ENCODE results near the gene TMEM86B.

Gene TMEM86B, protein sequence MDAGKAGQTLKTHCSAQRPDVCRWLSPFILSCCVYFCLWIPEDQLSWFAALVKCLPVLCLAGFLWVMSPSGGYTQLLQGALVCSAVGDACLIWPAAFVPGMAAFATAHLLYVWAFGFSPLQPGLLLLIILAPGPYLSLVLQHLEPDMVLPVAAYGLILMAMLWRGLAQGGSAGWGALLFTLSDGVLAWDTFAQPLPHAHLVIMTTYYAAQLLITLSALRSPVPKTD

DNA sequence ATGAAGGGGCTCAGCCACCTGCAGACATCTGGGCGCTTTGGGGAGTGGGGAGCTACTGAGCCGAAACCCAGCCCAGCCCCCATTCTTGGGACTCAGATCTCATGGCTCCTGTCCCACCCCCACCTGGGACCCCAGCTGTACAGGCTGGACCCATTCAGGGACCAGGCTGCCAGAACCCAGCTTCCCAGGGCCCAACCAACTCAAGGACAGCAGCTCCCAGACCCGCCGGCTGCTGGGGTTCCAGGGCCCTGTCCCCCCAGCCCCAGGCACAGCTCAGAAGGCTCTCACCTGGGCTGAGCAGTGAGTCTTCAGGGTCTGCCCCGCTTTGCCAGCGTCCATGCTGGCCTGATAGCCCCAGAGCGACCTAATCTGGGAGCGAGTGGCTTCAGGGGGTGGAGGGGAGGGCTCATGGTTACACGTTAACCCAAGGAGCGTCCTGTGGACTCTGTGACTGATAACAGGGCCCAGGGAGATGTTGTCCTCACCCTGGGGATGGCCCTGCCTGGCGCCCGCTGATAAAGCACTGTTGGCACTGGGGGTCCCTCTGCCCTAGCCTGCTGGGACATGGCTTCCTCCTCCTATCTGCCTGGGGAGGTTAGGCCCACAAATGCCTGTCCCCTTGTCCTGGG lies at the start of gene TMEM86B:
Gene TMEM86B, minus strand, starts transcription at position 361 of the 629 bp plus-strand sequence. Its CDS starts 22 bp downstream, at position 339.
- no peak for DNase-seq (ENCODE audit: low read depth in 2 of 2)

DNA sequence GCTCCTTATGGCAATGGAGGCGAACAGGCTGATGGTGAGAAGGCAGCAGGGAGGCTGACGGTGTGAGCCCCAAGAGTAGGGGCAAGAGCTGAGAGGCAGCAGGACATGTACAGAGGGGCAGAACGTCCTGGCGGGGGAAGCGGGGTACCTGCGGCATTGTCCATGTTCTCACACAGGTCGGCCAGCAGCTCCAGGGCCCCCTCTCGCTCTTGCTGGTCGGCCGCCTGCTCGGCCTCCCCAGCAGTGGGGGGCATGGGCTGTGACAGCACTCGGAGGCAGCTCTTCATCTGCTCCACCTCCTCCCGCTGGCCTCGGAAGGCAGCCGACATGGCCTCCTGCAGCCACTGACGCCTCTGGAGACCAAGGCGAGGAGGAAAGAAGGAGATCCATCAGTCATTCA lies 48.9 kb upstream of the TMEM86B start:
- no peak for DNase-seq (ENCODE audit: low read depth in 2 of 2)

DNA sequence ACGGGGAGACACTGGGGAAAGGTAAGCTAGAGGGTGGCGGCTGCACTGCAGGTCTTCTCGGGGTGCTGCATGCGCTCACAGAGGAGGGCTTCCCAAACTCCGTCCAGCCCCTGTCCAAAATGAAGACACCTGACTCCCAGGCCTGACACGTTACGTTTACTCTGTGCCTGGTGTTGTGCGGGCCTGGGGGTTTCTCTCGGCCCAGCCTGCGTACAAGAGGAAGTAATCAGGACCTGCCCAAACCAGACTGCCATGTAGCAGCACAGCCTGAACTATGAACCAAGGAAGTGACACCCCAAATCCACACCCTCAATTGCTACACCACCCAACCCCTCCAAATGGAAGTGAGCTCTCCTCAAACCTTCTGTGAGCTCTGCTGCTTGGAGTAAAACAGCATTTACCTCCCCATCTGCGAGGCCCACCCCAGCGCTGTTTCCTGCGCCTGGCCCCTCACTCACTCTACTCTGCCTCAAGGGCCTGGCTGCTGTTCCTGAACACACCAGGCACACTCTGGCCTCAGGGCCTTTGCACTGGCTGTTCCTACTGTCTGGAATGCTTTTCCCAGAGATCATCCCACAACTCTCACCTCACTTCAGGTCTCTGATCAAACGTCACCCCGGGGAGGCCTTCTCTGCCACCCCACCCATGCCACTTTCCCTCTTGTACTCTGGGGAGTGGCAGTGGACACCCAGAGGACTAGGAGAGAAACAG lies 48.3 kb upstream of the TMEM86B start:
- no peak for DNase-seq (ENCODE audit: low read depth in 2 of 2)

DNA sequence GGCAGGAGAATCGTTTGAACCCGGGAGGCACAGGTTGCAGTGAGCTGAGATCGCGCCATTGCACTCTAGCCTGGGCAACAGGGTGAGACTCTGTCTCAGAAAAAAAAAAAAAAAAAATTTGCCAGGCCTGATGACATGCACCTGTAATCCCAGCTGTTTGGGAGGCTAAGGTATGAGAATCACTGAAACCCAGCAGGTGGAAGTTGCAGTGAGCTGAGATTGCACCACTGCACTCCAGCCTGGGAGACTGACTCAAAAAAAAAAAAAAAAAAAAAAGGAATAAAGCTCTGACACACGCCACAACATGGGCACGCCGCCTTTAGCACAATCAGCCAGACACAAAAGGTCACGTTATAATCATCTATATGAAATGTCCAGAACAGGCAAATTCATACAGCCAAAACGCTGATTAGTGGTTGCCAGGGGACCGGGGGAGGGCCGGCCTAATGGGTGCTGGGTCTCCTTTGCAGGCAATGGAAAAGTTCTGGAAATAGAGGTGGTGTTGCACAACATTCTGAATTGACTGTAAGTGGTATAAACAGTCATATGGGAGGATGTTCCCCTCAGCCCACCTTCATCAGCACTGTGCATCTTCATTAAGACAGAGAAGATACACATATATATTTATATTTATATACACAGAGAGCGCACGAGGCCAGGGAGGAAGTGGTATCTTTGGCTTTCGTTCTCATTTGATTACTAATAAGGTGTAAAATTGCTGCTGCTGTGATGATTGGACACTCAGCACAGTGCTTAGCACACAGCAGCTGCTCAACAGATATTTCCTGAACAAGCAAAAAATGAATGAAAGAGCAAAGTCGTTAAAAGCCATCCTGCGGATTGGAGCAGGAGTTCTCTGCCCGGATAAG lies 47.5 kb upstream of the TMEM86B start:
- DNase-seq (ENCODE audit: low read depth in 2 of 2), result no peak

DNA sequence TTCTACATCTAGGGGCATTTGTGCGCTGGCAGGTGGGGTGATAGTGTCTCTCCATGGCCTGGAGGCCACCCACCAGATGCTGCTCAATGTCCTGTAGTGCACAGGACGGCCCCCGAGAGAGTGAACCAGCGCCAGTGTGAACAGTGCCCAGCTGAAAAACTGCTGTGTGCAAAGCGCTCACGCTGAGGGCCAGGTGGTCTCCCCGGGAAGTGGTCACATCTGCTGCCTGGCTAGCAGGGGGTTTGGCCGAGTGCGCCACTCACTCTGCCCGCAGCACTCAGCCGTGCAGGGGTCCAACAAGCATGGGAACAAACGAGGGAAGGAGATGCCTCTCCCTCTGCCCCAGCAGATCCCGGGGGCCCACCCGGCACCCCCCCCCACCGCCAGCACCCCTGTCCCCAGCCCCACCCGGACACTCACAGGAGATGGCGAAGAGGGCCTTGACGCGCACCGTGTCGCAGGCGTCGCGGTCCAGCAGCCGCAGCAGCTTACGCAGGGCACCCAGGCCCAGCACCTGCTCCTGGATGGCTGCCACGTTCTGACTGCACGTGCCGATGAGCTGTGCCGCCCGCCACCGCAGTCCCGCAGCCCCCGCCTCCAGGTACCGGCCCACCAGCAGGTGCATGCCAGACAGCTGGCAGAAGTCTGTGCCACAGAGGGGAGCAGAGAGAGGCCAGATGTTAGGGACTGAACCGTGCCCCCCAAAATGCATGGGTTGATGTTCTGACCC lies 45.6 kb upstream of the TMEM86B start:
- no peak for DNase-seq (ENCODE audit: low read depth in 2 of 2)

DNA sequence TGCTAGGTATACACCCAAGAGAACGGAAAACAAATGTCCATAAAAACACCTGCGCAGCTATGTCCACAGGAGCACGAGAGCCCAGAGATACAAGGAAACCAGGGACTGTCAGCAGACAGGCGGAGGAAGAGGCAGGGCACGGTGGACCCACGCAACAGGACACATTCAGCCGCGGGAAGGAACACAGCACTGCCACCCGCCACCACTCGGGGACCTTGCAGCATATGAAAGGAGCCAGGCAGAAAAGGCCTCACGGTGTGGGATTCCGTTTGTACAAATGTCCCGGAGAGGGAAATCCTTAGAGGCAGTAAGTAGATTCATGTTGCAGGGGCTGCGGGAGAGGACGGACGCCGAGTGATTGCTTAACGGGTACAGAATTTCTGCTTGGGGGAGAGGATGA lies 43.6 kb upstream of the TMEM86B start:
- no peak for DNase-seq (ENCODE audit: low read depth in 2 of 2)

DNA sequence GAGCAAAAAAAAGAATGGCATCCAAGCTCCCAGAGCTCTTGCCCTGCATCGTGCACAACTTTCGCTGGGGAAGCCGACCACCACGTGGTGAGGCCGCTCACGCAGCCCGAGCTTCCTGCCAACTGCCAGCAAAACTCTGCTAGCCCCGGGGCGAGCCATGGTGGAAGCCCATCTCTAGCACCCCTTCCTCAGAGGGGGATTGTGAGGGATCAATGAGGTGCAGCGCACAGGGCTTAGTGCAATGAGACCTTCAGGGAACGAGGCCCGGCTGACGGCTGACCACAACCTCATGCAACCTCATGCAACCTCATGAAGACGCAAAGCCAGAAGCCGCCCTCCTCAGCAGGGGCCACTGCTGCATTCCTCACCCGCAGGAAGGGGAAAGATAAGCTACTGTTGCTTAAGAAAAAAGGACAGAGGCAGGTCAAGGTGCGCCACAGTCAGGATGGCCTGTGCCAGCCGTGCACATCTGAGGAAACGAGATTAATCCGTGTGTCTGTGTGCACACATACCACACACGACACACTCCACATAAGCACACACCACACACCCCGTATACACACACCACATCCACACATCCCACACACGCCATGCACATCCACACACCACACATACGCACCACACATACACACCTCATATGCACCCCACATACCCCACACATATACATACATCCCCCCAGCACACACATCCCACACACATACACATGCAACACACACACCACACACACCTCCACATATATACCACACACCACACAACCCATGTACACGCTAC lies 41.8 kb upstream of the TMEM86B start:
- no peak for DNase-seq (ENCODE audit: low read depth in 2 of 2)

DNA sequence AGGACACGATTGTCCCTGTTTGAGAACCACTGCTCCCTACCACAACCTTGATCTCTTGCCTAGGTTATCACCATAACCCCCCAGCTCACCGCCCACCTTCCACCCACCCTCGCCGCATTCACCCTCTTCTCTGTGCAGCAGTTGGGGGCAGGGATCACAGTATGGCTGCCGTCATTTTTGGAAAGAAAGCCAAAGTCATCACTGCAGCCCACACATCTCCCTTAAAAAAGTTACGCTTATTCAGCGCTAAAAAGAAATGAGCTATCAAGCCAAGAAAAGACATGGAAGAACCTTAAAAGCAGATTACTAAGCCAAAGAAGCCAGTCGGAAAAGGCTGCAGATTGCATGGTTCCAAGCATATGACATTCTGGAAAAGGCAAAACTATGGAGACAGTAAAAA lies 40.7 kb upstream of the TMEM86B start:
- no peak for DNase-seq (ENCODE audit: low read depth in 2 of 2)

DNA sequence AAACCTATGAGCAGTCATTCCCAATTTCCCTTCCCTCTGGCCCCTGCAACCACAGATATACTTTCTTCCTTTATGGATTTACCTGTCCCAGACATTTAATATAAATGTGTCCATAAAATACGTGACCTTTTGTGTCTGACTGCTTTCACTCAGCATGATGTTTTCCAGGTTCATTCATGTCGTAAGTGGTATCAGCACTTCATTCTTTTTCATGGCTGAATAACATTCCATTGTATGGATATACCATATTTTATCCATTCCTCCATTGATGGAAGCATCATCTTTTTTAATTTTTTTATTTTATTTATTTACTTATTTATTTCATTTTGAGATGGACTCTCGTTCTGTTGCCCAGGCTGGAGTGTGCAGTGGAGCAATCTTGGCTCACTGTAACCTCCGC lies 38.3 kb upstream of the TMEM86B start:
- DNase-seq (ENCODE audit: low read depth in 2 of 2), result no peak

DNA sequence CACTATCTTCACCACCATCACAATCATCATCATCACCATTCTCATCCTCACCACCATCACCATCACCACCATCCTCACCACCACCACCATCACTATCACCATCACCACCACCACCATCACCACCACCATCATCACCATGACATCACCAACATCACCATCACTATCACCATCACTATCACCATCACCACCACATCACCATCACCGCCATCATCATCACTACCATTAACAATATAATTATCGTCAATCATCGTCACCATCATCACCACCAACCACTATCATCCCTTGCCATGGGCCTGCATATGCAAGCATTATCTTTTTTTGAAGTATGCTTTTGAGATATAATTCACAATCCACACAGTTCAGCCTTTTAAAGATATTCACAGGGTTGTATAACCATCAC lies 37.8 kb upstream of the TMEM86B start:
- no peak for DNase-seq (ENCODE audit: low read depth in 2 of 2)

DNA sequence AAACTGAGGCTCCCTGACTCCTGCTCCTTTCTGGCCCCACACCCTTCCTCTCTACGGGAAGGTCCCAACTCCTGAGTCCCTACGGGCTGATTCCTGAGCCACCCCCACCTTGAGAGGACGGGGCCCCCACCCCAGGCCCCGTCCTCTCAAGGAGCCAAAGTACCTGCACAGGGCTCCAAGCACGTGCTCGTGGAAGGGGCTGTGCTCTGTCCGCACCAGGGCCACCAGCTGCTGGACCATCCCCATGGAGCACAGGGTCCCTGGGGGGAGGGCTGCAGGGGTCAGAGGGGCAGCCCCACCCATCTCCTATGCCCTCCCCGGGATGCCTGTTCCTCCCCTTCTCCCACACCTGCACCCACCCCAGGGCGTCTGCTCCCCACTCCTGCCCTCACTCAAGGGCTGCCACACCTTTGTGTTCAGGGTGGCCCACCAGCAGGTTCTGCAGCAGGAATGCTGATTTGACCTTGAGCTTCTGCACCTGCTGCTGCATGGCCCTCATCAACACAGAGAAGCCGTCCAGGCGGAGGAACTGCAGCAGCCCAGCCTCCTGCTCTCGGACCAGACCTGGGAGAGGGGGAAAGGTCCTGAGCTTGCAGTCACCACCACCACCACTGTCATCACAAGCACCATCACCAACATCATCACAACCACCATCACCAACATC lies 37.3 kb upstream of the TMEM86B start:
- no peak for DNase-seq (ENCODE audit: low read depth in 2 of 2)

DNA sequence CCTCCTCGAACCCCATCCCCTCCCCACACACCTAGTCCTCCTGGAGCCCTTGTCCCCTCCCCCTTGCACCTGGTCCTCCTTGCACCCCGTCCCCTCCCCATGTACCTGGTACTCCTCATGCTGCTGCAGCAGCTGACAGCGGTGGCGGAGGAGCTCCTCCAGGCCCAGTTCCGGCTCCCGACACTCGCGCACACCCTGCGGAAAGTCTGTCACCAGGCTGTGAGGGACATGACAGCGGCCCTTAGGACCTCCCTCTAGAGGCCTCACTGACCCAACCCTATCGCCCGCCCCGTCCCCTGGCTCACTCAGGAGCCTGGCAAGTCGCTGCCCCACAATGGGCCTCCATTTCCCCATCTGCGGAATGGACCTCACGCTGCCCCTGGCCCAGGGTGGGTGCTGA lies 36.6 kb upstream of the TMEM86B start:
- no peak for DNase-seq (ENCODE audit: low read depth in 2 of 2)

DNA sequence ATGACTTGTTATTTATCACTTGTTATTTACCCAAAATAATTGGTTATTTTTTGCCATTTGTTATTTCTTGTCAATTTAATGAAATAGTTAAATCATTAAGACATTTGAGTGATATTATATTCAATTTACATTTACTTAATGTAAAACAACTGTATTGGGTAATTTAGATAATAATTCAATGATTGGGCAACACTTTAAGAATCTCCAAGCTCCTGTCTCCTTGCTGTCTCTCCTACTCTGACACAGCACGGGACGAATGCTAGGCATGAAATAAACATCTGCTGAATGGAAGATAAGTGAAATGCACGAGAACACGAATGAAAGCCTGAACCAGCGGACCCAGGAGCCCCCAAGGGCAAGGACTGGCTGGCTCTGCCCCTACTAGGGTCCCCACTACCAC lies 36.0 kb upstream of the TMEM86B start:
- no peak for DNase-seq (ENCODE audit: low read depth in 2 of 2)

DNA sequence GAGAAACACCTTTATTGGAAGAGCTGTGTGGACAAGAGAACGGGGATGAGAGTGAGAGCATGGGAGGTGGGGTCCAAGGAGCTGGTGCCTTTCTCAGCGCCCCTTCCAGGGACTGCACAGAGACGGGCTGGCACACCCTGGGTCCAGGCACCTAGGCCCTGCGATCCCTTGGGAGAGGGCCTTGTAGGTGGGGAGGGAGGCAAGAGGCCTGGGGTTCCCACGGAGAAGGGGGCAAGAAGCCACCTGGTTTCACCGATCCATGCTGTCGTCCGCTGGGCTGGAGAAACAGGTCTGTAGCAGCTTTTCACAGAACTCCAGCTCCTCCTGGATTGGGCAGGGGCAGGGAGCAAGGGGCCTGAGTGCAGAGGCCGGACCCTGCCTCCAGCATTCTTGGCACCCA lies 33.8 kb upstream of the TMEM86B start:
- no peak for DNase-seq (ENCODE audit: low read depth in 2 of 2)

DNA sequence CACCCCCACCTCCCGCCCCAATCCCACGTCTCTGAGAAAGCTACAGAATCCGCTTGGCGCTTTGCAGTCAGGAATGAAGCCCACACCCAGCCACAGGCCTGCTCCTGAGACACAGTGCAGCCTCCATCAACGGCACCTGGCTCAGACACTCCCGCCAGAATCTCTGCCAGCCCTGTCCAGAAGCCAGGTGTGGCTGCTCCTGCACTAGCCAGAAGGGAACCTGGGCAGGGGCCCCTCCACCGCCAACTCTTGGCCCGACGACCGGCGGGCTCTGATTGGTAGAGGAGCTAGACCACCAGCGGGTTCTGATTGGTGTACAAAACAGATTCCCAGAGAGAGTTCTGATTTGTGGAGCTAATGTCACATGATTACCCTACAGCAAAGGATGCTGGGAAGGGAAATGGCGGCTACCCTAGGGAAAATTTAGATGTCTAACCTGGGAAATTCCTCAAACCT lies 33.1 kb upstream of the TMEM86B start:
- DNase-seq (ENCODE audit: low read depth in 2 of 2), result no peak

DNA sequence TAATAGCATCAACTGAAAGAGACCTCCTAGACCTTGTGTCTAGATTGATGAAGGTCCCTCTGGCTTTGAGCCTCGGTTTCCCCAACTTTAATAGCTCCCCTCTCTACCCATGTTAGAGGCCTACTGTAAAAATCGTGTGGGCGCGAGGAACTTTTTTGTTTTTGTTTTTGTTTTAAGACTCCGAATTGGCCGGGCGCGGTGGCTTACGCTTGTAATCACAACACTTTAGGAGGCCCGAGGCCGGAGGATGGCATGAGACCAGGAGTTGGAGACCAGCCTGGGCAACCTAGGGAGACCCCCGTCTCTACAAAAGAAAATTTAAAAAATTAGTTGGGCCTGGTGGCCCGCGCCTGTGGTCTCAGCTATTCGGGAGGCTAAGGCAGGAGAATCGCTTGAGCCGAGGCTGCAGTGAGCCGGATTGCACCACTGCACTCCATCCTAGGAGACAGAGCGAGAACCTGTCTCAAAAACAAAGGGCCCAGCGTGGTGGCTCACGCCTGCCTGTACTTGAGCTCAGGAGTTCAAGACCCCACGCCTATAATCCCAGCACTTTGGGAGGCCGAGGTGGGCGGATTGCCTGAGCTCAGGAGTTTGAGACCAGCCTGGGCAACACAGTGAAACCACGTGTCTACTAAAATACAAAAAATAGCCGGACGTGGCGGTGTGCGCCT lies 31.1 kb upstream of the TMEM86B start:
- DNase-seq (ENCODE audit: low read depth in 2 of 2), result no peak

DNA sequence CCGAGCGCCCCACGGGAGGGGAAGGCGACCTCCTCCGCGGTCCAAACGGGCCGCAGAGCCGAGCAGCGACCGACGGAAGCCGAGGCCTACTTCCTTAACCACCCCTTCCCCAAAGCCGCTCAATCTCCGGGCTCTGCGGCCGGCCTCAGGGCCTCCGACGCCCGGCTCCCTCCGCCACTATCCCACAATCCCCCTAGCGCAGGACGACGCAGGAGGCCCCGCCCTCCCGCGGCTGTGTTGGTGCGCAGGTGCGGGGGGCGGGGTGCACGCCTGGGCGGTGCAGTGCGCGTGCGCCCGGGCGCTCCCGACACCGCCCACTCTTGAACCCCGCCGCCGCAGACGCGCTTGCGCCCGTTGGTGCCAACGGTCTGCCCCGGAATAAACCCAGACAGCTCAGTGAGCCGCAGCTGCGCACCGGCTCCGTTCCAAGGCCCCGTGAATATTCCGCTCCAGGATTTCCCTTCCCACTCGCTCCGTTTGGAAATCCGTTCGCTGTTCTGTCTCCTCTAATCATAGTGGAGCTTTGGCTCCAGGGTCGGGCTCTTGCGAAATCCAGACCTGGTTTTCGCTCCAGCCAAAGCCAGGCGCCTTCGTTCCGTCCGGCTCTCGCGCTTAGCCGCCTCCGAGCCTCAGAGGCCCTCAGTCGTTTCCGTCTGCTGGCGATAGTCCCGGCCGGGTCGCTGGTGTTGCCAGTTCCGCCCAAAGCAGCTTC lies 30.4 kb upstream of the TMEM86B start, which contains the start of gene PPP6R1:
Gene PPP6R1, minus strand, starts transcription at position 190 of the 712 bp plus-strand sequence. CDS start 11,914 bp downstream, outside the sequence.
- DNase-seq (ENCODE audit: low read depth in 2 of 2), result peak; percentile 87 to 93

DNA sequence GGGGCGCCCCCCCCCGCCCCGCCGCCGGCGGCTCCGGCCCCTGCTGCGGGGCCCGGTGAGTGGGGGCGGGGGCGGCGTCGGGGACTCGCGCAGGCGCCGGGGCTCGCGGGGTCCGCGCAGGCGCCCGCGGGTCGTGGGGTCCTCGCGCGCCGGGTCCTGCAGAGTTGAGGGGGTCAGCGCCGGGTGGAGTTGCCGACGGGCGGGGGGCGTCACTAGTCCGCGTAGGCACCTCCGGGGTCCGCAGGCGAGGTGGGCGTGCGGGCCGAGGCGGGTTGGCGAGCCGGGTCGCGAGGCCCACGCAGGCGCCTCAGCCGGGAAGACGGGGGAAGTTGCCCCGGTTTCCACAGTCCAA lies 29.9 kb upstream of the TMEM86B start:
- peak; percentile 27 to 62 for DNase-seq (ENCODE audit: low read depth in 2 of 2)
